Immature natural killer cell (primary cell): ENCODE results near the gene TNFAIP8L2. TPM values are rescaled to one million over a fixed set of nuclear protein-coding genes. Genes with fewer than 3 reads are reported as not detected.
"Not testable (repeated sequence)": the region's sequence is repeated elsewhere in the genome, so short reads cannot be mapped to it uniquely, and the experiment has no call there.

Experiments
- DNase-seq, 3 donors: peaks; one replicate each; pipeline ENCODE4 v3.0.0; 2022; ENCODE audit warnings: mixed read lengths in 1 of 3
- H3K27ac Mint-ChIP-seq, 6 donors: one replicate each; pipeline ENCODE4 v1.8.0; 2020; ENCODE audit warnings: mixed read lengths in 6 of 6, mild to moderate bottlenecking in 5 of 6, inconsistent platforms in 4 of 6, moderate library complexity in 3 of 6
- H3K27me3 Mint-ChIP-seq, 3 donors: one replicate each; pipeline ENCODE4 v1.8.0; 2020 to 2021; ENCODE audit warnings: low read depth in 3 of 3, mild to moderate bottlenecking in 3 of 3, mixed read lengths in 3 of 3, moderate library complexity in 3 of 3, inconsistent platforms in 1 of 3
- H3K36me3 Mint-ChIP-seq, 3 donors: one replicate each; pipeline ENCODE4 v1.8.0; 2020; ENCODE audit warnings: mixed read lengths in 3 of 3, inconsistent platforms in 2 of 3, mild to moderate bottlenecking in 2 of 3
- H3K4me1 Mint-ChIP-seq, 2 donors: one replicate each; pipeline ENCODE4 v1.8.0; 2020; ENCODE audit warnings: inconsistent platforms in 2 of 2, mild to moderate bottlenecking in 2 of 2, mixed read lengths in 2 of 2, moderate library complexity in 1 of 2
- H3K4me3 Mint-ChIP-seq, 5 donors: one replicate each; pipeline ENCODE4 v1.8.0; 2020; ENCODE audit warnings: mild to moderate bottlenecking in 5 of 5, mixed read lengths in 5 of 5, inconsistent platforms in 3 of 5, moderate library complexity in 3 of 5
- H3K9me3 Mint-ChIP-seq, 6 donors: one replicate each; pipeline ENCODE4 v1.8.0; 2020; ENCODE audit warnings: mild to moderate bottlenecking in 6 of 6, mixed read lengths in 6 of 6, inconsistent platforms in 4 of 6, moderate library complexity in 3 of 6
- polyA plus RNA-seq, 3 donors: library from polyadenylated mRNA; unstranded; fragments of 300-500 nt; fragmentation: Illumina TruSeq; gene quantifications; one replicate each; pipeline ENCODE4 v1.2.3, GENCODE V29; 2021

The TNFAIP8L2 gene
- polyA plus RNA-seq, 3 donors from 2014 or later: 25.9 to 69.2 (median 32.0) TPM

GRCh38 chr1:151205381-151205965, 49.0 kb downstream of the TNFAIP8L2 start:
- not testable (repeated sequence) for H3K27me3 Mint-ChIP-seq, H3K9me3 Mint-ChIP-seq, H3K4me3 Mint-ChIP-seq, DNase-seq, H3K36me3 Mint-ChIP-seq
- Mint-ChIP-seq H3K27ac (peak overlapping the region in 1 of 6 donors; percentile 4), H3K4me1 (peaks cover 8 to 22% of the 10 kb centered on the region in 2 donors)

Other genes starting within 250 kb of the TNFAIP8L2 start
- 10 to 100 TPM; 11.7 to 20.9 (median 15.3) TPM for gene SETDB1, start 230.3 kb upstream of the TNFAIP8L2 start, polyA plus RNA-seq
- 100 to 1,000 TPM; 138 to 200 (median 168) TPM for gene CERS2, start 181.8 kb upstream of the TNFAIP8L2 start, polyA plus RNA-seq
- not detected for gene ANXA9, start 174.4 kb upstream of the TNFAIP8L2 start, polyA plus RNA-seq
- 1 to 10 TPM; 2.1 to 5.1 (median 3.6) TPM for gene MINDY1, start 149.7 kb upstream of the TNFAIP8L2 start, polyA plus RNA-seq
- 10 to 100 TPM; 35.6 to 53.3 (median 40.1) TPM for gene PRUNE1, start 148.2 kb upstream of the TNFAIP8L2 start, polyA plus RNA-seq
- gene BNIPL, start 120.1 kb upstream of the TNFAIP8L2 start, polyA plus RNA-seq: under 1 TPM in 1 of 3 donors, not detected in 2; 0.18 TPM
- 1 to 10 TPM; 4.0 to 7.0 (median 4.3) TPM for gene C1orf56, start 108.9 kb upstream of the TNFAIP8L2 start, polyA plus RNA-seq
- 100 to 1,000 TPM; 129 to 177 (median 150) TPM for gene CDC42SE1, start 97.0 kb upstream of the TNFAIP8L2 start, polyA plus RNA-seq
- gene MLLT11, start 96.3 kb upstream of the TNFAIP8L2 start, polyA plus RNA-seq: 1 to 10 TPM; 4.2 to 7.9 (median 6.0) TPM
- gene GABPB2, start 85.9 kb upstream of the TNFAIP8L2 start, polyA plus RNA-seq: 10 to 100 TPM in 1 of 3 donors, 1 to 10 TPM in 2; 5.1 to 14.2 (median 5.7) TPM
- 1 to 10 TPM in 1 of 3 donors, under 1 TPM in 2; 0.23 to 1.5 (median 0.54) TPM for gene SEMA6C, start 10.0 kb upstream of the TNFAIP8L2 start, polyA plus RNA-seq
- under 1 TPM in 1 of 3 donors, not detected in 2; 0.29 TPM for gene LYSMD1, start 9.3 kb downstream of the TNFAIP8L2 start, polyA plus RNA-seq
- gene SCNM1, start 9.5 kb downstream of the TNFAIP8L2 start, polyA plus RNA-seq: 100 to 1,000 TPM in 1 of 3 donors, 10 to 100 TPM in 2; 79.4 to 122 (median 96.4) TPM
- 1 to 10 TPM in 1 of 3 donors, not detected in 2; 1.3 TPM for gene TMOD4, start 19.3 kb downstream of the TNFAIP8L2 start, polyA plus RNA-seq
- 100 to 1,000 TPM in 1 of 3 donors, 10 to 100 TPM in 2; 68.7 to 102 (median 75.5) TPM for gene VPS72, start 33.5 kb downstream of the TNFAIP8L2 start, polyA plus RNA-seq
- 10 to 100 TPM; 13.6 to 20.1 (median 15.8) TPM for gene PIP5K1A, start 41.9 kb downstream of the TNFAIP8L2 start, polyA plus RNA-seq
- gene PSMD4, start 98.1 kb downstream of the TNFAIP8L2 start, polyA plus RNA-seq: 100 to 1,000 TPM; 246 to 364 (median 282) TPM
- 1 to 10 TPM in 2 of 3 donors, under 1 TPM in 1; 0.11 to 1.8 (median 1.5) TPM for gene ZNF687, start 125.7 kb downstream of the TNFAIP8L2 start, polyA plus RNA-seq
- 10 to 100 TPM; 35.1 to 65.7 (median 57.9) TPM for gene PI4KB, start 170.8 kb downstream of the TNFAIP8L2 start, polyA plus RNA-seq
- 10 to 100 TPM; 30.0 to 37.8 (median 37.1) TPM for gene RFX5, start 190.6 kb downstream of the TNFAIP8L2 start, polyA plus RNA-seq
- not detected for gene SELENBP1, start 216.1 kb downstream of the TNFAIP8L2 start, polyA plus RNA-seq
- 10 to 100 TPM; 64.4 to 90.7 (median 71.4) TPM for gene PSMB4, start 242.9 kb downstream of the TNFAIP8L2 start, polyA plus RNA-seq